Transverse colon (tissue), 4 donors: ENCODE measurements around the gene AGO3. TPM values are rescaled to one million over a fixed set of nuclear protein-coding genes. Genes with fewer than 3 reads are reported as not detected.

ENCODE experiments used
- DNase-seq: peaks from one replicate; pipeline ENCODE4 v3.0.0-alpha.2; 2019
- H3K27ac ChIP-seq, 4 donors: fragments of 200-600 bp; sonication (generic); 2 replicates each; pipeline ENCODE4 v1.5.1; 2016 to 2018; ENCODE audit warnings: inconsistent platforms in 4 of 4
- H3K27me3 ChIP-seq: fragments of 200-600 bp; sonication (generic); 2 replicates; pipeline ENCODE4 v1.5.1; 2017; ENCODE audit warnings: inconsistent platforms
- H3K36me3 ChIP-seq, 4 donors: fragments of 200-600 bp; sonication (generic); 2 replicates each; pipeline ENCODE4 v1.5.1; 2017 to 2019; ENCODE audit warnings: inconsistent platforms in 4 of 4
- H3K4me1 ChIP-seq, 4 donors: fragments of 200-600 bp; sonication (generic); 2 replicates each; pipeline ENCODE4 v1.5.1; 2017 to 2020; ENCODE audit warnings: inconsistent platforms in 4 of 4
- H3K4me3 ChIP-seq, 4 donors: fragments of 200-600 bp; sonication (generic); 1 replicate in 1 of 4; 2 replicates in 3 of 4; pipeline versions ENCODE4 v1.5.1 to v1.6.1; 2017 to 2019; ENCODE audit warnings: inconsistent platforms in 4 of 4
- H3K9me3 ChIP-seq, 2 donors: fragments of 200-600 bp; sonication (generic); 2 replicates each; pipeline ENCODE4 v1.5.1; 2017 to 2019; ENCODE audit warnings: inconsistent platforms in 2 of 2
- EP300 ChIP-seq: sonication (generic); formaldehyde crosslinking; IDR thresholded peaks from one replicate; pipeline ENCODE4 v1.6.1; 2017; ENCODE audit warnings: antibody characterized with exemption, low read depth
- POLR2A ChIP-seq: fragments of 450-650 bp; IDR thresholded peaks from one replicate; pipeline ENCODE4 v1.6.1; 2016; ENCODE audit warnings: antibody characterized with exemption, mild to moderate bottlenecking, moderate library complexity
- POLR2AphosphoS5 ChIP-seq, 3 donors: sonication (generic); formaldehyde crosslinking; IDR thresholded peaks; one replicate each; pipeline ENCODE4 v1.6.1; 2016; ENCODE audit warnings: antibody characterized with exemption in 3 of 3
- WGBS, 2 donors: methylation state at CpG; one replicate each; pipeline ENCODE4 v1.1.5; 2018; ENCODE audit warnings: low coverage in 1 of 2; 5-methylcytosine and 5-hydroxymethylcytosine counted together
- in situ Hi-C, 4 donors: fragments of 200-750 bp; cut with MboI; loops; one replicate each; pipeline versions ENCODE4 v1.15.0 to v1.15.1; 2017; ENCODE audit warnings: low sequenced_read_pairs in 3 of 4, low pct_ligation_motif_present in 1 of 4, low pct_unique_long_range_greater_than_20kb in 1 of 4
- intact Hi-C: fragments of 100-400 bp; cut with DNase I; formaldehyde crosslinking; loops from one replicate; pipeline ENCODE4 v1.15.1; 2023; ENCODE audit warnings: low total_unique reads
- total RNA-seq, 4 donors: library from RNA; depleted of rRNA; stranded (reverse); fragments of >200 nt; gene quantifications; one replicate each; pipeline ENCODE4 v1.1.0, GENCODE V29; 2016
- TF ChIP-seq, protein P1 (sequence below), 5 experiments: fragments of 200-600 bp in 3 of 5; fragments of 450-650 bp in 2 of 5; sonication (generic) in 3 of 5; IDR thresholded peaks; 1 replicate in 2 of 5; 2 replicates in 3 of 5; pipeline ENCODE4 v1.5.1; 2016 to 2017; ENCODE audit warnings: antibody characterized with exemption in 5 of 5, inconsistent platforms in 3 of 5, mild to moderate bottlenecking in 2 of 5, moderate library complexity in 1 of 5

The AGO3 gene
- total RNA-seq, 4 donors from 2014 or later: 11.3 to 357 (median 14.1) TPM

DNA sequence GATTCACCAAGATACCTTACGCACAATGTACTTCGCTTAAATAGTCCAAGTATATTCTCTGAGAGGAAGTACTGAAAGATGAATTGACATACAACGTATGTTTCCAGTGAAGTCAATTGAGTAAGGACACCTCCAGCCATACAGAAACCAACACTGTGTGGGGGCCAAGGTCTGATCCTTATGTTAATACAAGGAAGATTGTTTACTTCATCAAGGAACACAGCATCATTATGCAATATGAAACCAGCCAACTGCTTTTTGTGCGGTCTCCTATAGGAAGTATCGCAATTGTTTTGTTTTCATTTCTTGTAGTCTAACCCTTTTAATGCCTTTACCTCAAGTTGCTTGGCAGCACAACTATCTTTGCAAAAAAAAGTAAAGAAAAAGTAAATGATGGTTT is 124.8 kb downstream of the AGO3 start:
- DNase-seq: no peak
- WGBS, 2 donors: 89 to 90% methylated on average over 5 of the region's 5 CpGs
- H3K27ac ChIP-seq: no peak overlapping the region
- H3K36me3 ChIP-seq: peaks cover 0 to 14% (median 2%) of the 10 kb centered on the region in 4 donors
- in situ Hi-C loops (no loop called here), intact Hi-C loops (no loop called here)
- H3K4me3 ChIP-seq: no peak overlapping the region
- H3K4me1 ChIP-seq: no peaks in the 10 kb centered on the region
- H3K27me3 ChIP-seq: no peaks in the 10 kb centered on the region
- no peaks in the 10 kb centered on the region for H3K9me3 ChIP-seq
- TF ChIP-seq POLR2A: no peak
- TF ChIP-seq, protein P1, sequence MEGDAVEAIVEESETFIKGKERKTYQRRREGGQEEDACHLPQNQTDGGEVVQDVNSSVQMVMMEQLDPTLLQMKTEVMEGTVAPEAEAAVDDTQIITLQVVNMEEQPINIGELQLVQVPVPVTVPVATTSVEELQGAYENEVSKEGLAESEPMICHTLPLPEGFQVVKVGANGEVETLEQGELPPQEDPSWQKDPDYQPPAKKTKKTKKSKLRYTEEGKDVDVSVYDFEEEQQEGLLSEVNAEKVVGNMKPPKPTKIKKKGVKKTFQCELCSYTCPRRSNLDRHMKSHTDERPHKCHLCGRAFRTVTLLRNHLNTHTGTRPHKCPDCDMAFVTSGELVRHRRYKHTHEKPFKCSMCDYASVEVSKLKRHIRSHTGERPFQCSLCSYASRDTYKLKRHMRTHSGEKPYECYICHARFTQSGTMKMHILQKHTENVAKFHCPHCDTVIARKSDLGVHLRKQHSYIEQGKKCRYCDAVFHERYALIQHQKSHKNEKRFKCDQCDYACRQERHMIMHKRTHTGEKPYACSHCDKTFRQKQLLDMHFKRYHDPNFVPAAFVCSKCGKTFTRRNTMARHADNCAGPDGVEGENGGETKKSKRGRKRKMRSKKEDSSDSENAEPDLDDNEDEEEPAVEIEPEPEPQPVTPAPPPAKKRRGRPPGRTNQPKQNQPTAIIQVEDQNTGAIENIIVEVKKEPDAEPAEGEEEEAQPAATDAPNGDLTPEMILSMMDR (IDR thresholded peaks at IDR 0.05): no peak
- TF ChIP-seq EP300: no peak
- no peak for TF ChIP-seq POLR2AphosphoS5 (IDR thresholded peaks at IDR 0.05)

DNA sequence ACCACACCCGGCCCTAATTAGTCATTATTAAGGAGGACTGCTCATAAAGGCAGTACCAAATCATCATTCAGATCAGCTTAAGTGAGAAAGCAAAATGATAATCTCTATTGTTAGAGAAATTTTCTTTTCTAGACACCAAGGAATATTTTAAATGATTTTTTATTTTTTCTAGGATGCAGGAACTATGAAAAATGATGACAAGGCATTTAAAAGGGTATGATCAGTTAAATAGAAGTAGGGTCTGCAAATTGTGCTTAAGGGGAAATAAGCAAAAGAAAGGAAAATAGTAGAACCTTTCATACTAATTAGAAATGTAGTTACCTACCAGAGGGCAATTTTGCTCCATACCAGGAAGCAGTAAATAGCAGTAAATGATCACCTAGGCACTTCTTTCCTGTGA is 131.4 kb downstream of the AGO3 start:
- Histone ChIP-seq H3K27ac (no peak overlapping the region), H3K4me3 (no peak overlapping the region), H3K36me3 (no peaks in the 10 kb centered on the region), H3K27me3 (no peaks in the 10 kb centered on the region), H3K9me3 (no peaks in the 10 kb centered on the region), H3K4me1 (no peaks in the 10 kb centered on the region)
- no peak for DNase-seq
- intact Hi-C loops: no loop called here
- TF ChIP-seq, protein P1 (IDR thresholded peaks at IDR 0.05): no peak
- TF ChIP-seq POLR2AphosphoS5 (IDR thresholded peaks at IDR 0.05): no peak
- in situ Hi-C loops: no loop called here
- WGBS, 2 donors: 95 to 100% methylated on average over 1 of the region's 1 CpG

DNA sequence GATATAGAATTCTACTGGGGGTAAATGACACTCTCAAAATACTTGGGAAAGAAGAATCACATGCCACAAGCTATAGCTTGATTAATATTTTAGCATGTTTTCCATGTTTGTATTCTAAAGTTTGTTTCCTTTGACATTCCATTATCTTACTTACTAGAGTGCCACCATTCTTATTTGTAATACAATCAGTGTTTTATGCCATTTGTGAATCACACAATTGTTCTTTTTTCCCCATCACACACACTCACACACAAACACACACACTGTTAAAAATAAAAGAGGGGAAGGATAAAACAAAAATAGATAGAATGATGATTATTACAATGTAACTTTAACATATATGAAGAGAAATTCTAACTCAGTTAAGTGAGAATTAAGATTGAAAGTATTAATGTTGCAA is 137.0 kb downstream of the AGO3 start:
- in situ Hi-C loops (no loop called here), intact Hi-C loops (no loop called here)
- Histone ChIP-seq H3K4me3 (no peak overlapping the region), H3K9me3 (no peaks in the 10 kb centered on the region), H3K27me3 (no peaks in the 10 kb centered on the region), H3K36me3 (no peaks in the 10 kb centered on the region), H3K27ac (no peak overlapping the region), H3K4me1 (no peaks in the 10 kb centered on the region)
- DNase-seq: no peak
- TF ChIP-seq, protein P1 (IDR thresholded peaks at IDR 0.05): no peak
- TF ChIP-seq POLR2AphosphoS5 (IDR thresholded peaks at IDR 0.05): no peak
- no peak for TF ChIP-seq POLR2A
- TF ChIP-seq EP300: no peak

DNA sequence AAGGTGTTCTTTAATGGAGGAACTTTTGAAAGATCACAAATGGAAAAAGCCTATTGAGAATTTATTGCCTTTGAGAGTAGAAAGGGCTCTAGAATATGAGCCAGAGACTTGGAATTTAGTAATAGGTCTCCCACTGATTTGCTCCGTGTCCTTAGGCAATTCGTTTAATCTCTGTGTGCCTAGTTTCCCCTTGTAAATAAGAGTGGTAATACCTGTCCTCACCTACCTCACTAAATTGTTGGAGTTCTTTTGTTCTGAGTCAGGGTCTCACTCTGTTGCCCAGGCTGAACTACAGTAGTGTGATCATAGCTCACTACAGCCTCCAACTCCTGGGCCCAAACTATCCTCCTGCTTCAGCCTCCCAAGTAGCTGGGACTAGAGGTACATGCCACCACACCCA is 138.0 kb downstream of the AGO3 start:
- 89 to 95% methylated on average over 2 of the region's 2 CpGs for WGBS, 2 donors

More for the DNA sequence above, 138.0 kb downstream of the AGO3 start:
- intact Hi-C loops: no loop called here
- Histone ChIP-seq H3K27me3 (no peaks in the 10 kb centered on the region), H3K9me3 (no peaks in the 10 kb centered on the region), H3K36me3 (no peaks in the 10 kb centered on the region), H3K27ac (no peak overlapping the region), H3K4me3 (no peak overlapping the region), H3K4me1 (no peaks in the 10 kb centered on the region)
- in situ Hi-C loops: no loop called here
- TF ChIP-seq POLR2A (no peak), EP300 (no peak), POLR2AphosphoS5 (IDR thresholded peaks at IDR 0.05) (no peak)
- TF ChIP-seq, protein P1 (IDR thresholded peaks at IDR 0.05): no peak
- no peak for DNase-seq
